ENCODE data around the gene TMEM119.
"Not testable (repeated sequence)": the region's sequence is repeated elsewhere in the genome, so short reads cannot be mapped to it uniquely, and the experiment has no call there.

TMEM119 gene

GRCh38 chr12:108574276-108574675 is 23.6 kb downstream of the TMEM119 start:
- not testable (repeated sequence) for H3K4me3 ChIP-seq (ENCODE audit: low read length); DNase-seq (ENCODE audit: low read depth, low spot score)

- no peak overlapping the region for H3K4me3 ChIP-seq (ENCODE audit: low read length)
- DNase-seq (ENCODE audit: low read depth, low spot score), result no peak
Observed at GRCh38 chr12:108573317-108573716, 24.6 kb downstream of the TMEM119 start.

- DNase-seq (ENCODE audit: low read depth, low spot score), result no peak
- no peak overlapping the region for H3K4me3 ChIP-seq (ENCODE audit: low read length)
Observed at GRCh38 chr12:108572166-108572790, 25.6 kb downstream of the TMEM119 start.

- DNase-seq (ENCODE audit: low read depth, low spot score), result no peak
- no peak overlapping the region for H3K4me3 ChIP-seq (ENCODE audit: low read length)
Observed at GRCh38 chr12:108571609-108572165, 26.2 kb downstream of the TMEM119 start.

GRCh38 chr12:108570743-108571608 is 26.9 kb downstream of the TMEM119 start:
- peak; percentile 65 for DNase-seq (ENCODE audit: low read depth, low spot score)
- no peak overlapping the region for H3K4me3 ChIP-seq (ENCODE audit: low read length)

- H3K4me3 ChIP-seq (ENCODE audit: low read length), result peak overlapping the region; percentile 13
- peak; percentile 97 for DNase-seq (ENCODE audit: low read depth, low spot score)
Observed at GRCh38 chr12:108568338-108569154, 29.3 kb downstream of the TMEM119 start.

GRCh38 chr12:108567406-108568337 is 30.2 kb downstream of the TMEM119 start:
- H3K4me3 ChIP-seq (ENCODE audit: low read length), result no peak overlapping the region
- DNase-seq (ENCODE audit: low read depth, low spot score), result no peak

GRCh38 chr12:108566452-108566851 is 31.4 kb downstream of the TMEM119 start:
- no peak for DNase-seq (ENCODE audit: low read depth, low spot score)
- no peak overlapping the region for H3K4me3 ChIP-seq (ENCODE audit: low read length)

GRCh38 chr12:108565976-108566375 is 31.9 kb downstream of the TMEM119 start:
- DNase-seq (ENCODE audit: low read depth, low spot score), result peak; percentile 87
- no peak overlapping the region; the same call in 1 of the 2 replicates for H3K4me3 ChIP-seq (ENCODE audit: low read length)

GRCh38 chr12:108565146-108565545 is 32.7 kb downstream of the TMEM119 start:
- DNase-seq (ENCODE audit: low read depth, low spot score), result no peak
- H3K4me3 ChIP-seq (ENCODE audit: low read length), result no peak overlapping the region

GRCh38 chr12:108564724-108565123 is 33.2 kb downstream of the TMEM119 start:
- no peak for DNase-seq (ENCODE audit: low read depth, low spot score)
- no peak overlapping the region for H3K4me3 ChIP-seq (ENCODE audit: low read length)

- peak overlapping the region; percentile 86 for H3K4me3 ChIP-seq (ENCODE audit: low read length)
- no peak for DNase-seq (ENCODE audit: low read depth, low spot score)
Observed at GRCh38 chr12:108563804-108564151, 34.1 kb downstream of the TMEM119 start.

- peak overlapping the region; percentile 86 for H3K4me3 ChIP-seq (ENCODE audit: low read length)
- peak; percentile 91 for DNase-seq (ENCODE audit: low read depth, low spot score)
Observed at GRCh38 chr12:108563136-108563803, 34.6 kb downstream of the TMEM119 start.

- H3K4me3 ChIP-seq (ENCODE audit: low read length), result peak within 1 kb of the TSS; percentile 99
- peak; percentile 95 for DNase-seq (ENCODE audit: low read depth, low spot score)
Observed at GRCh38 chr12:108562348-108563135, 35.3 kb downstream of the TMEM119 start, which contains the start of gene ISCU. Gene ISCU, plus strand, starts transcription at chr12:108562596. Its CDS starts 27 bp downstream, at chr12:108562623.

GRCh38 chr12:108561852-108562347 is 36.0 kb downstream of the TMEM119 start:
- H3K4me3 ChIP-seq (ENCODE audit: low read length), result peak overlapping the region; percentile 99
- DNase-seq (ENCODE audit: low read depth, low spot score), result no peak

- peak; percentile 91 for DNase-seq (ENCODE audit: low read depth, low spot score)
Observed at GRCh38 chr12:108560752-108561719, 36.8 kb downstream of the TMEM119 start, which contains the start of gene SART3. Gene SART3, minus strand, starts transcription at chr12:108561173. Its CDS starts 19 bp downstream, at chr12:108561154.

More at GRCh38 chr12:108560752-108561719, 36.8 kb downstream of the TMEM119 start, which contains the start of gene SART3:
- peak within 1 kb of the TSS; percentile 99 for H3K4me3 ChIP-seq (ENCODE audit: low read length)
